RWPE1 (cell line): ENCODE results near the gene TPX2.

Experiments used
- CTCF ChIA-PET: fragments of 350-600 bp; sonication (Branson Sonifier 250); formaldehyde crosslinking; extraction: SDS; loops from one replicate; lab custom pipeline; 2021; lab: Yijun Ruan, JAX
- POLR2A ChIA-PET: fragments of 400-600 bp; formaldehyde crosslinking; extraction: SDS; loops from one replicate; lab custom pipeline; 2020; ENCODE audit warnings: antibody characterized with exemption; ENCODE audit not compliant: low non-redundant PET; lab: Yijun Ruan, JAX
- DNase-seq: peaks from one replicate; pipeline ENCODE4 v3.0.0; 2012; ENCODE audit warnings: low spot score
- H3K27ac ChIP-seq: fragments of 450-650 bp; 2 replicates; pipeline ENCODE4 v1.5.1; 2017
- TF ChIP-seq, protein P1 (sequence below): fragments of 450-650 bp; conservative IDR thresholded peaks from 2 replicates; pipeline ENCODE4 v1.5.1; 2017; ENCODE audit warnings: low read depth, mild to moderate bottlenecking

TPX2 gene

DNA sequence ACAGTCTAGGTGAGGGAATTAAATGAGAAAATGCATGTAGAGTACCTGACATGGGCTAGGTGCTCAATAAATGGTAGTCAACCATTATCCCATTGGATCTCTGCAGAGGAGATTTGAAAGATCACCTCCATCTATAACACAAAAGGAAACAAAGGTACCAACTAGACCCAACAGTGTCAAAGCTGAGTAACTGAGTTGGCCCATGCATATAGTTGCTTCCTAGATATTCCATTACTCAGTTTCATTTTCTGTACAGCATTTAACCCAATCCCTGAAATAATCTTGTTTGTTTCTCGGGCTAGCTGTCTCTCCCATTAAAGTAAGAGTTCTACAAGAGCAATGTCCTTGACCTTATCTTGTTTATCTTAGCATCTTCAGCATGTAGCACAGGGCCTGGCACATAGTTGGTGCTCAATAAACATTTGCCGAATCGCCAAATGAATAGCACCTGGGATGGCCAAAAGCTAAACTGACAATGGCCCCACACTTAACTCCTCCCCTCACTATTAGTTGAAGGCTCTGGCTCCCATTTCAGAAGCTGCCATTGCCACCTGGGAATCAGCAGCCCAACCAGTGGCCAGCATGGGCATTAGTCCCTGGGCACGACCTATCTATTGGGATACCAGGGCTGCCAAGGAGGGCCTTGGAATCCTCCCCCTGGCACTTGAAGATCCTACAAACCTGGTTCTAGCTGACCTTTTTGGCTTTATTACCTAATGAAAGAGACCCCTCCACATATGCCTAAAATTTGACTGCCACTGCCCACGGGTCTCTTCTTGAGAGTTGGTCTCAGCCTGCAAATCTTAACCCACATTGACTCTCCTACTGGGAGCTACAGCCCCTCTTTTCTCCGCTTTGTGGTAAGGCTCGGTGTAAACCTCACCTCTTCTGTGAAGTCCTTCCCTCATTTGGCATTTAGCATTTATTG lies 39.0 kb upstream of the TPX2 start:
- TF ChIP-seq, protein P1, sequence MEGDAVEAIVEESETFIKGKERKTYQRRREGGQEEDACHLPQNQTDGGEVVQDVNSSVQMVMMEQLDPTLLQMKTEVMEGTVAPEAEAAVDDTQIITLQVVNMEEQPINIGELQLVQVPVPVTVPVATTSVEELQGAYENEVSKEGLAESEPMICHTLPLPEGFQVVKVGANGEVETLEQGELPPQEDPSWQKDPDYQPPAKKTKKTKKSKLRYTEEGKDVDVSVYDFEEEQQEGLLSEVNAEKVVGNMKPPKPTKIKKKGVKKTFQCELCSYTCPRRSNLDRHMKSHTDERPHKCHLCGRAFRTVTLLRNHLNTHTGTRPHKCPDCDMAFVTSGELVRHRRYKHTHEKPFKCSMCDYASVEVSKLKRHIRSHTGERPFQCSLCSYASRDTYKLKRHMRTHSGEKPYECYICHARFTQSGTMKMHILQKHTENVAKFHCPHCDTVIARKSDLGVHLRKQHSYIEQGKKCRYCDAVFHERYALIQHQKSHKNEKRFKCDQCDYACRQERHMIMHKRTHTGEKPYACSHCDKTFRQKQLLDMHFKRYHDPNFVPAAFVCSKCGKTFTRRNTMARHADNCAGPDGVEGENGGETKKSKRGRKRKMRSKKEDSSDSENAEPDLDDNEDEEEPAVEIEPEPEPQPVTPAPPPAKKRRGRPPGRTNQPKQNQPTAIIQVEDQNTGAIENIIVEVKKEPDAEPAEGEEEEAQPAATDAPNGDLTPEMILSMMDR = no peak
- no peak for DNase-seq
- ChIA-PET CTCF (interaction anchor here (0.6 to 2.3 kb wide), 8 partner anchors 20 to 575 kb away, joined by 3 to 16 read pairs (median 4); partner anchors contain the start of gene BCL2L1), POLR2A (interaction anchor here (1.0 to 2.4 kb wide), 4 partner anchors 9 to 19 kb away, joined by 4 to 7 read pairs (median 5); no protein-coding TSS in a partner anchor)
- H3K27ac ChIP-seq = peak overlapping the region; percentile 76

GRCh38 chr20:31700747-31701146 lies 38.3 kb upstream of the TPX2 start:
- no peak for DNase-seq
- ChIA-PET CTCF (interaction anchor here (0.7 to 2.1 kb wide), 5 partner anchors 19 to 1150 kb away, joined by 3 to 5 read pairs (median 3); partner anchors contain the start of gene BCL2L1), POLR2A (interaction anchor here (1.0 to 2.4 kb wide), 3 partner anchors 8 to 12 kb away, joined by 4 to 6 read pairs (median 4); no protein-coding TSS in a partner anchor)
- peak overlapping the region; percentile 74 for H3K27ac ChIP-seq
- TF ChIP-seq, protein P1 = no peak

- ChIA-PET POLR2A (interaction anchor here (0.5 to 1.1 kb wide), 2 partner anchors 9 to 57 kb away, joined by 3 to 4 read pairs; no protein-coding TSS in a partner anchor), CTCF (interaction anchor here (0.7 to 1.0 kb wide), 2 partner anchors 19 to 1149 kb away, joined by 3 read pairs; no protein-coding TSS in a partner anchor)
- DNase-seq = no peak
- TF ChIP-seq, protein P1 = no peak
- H3K27ac ChIP-seq = no peak overlapping the region
Measured at GRCh38 chr20:31701591-31701990, 37.5 kb upstream of the TPX2 start.

GRCh38 chr20:31704225-31705119 lies 34.6 kb upstream of the TPX2 start:
- CTCF ChIA-PET = interaction anchor here (0.6 to 1.3 kb wide), 7 partner anchors 16 to 906 kb away, joined by 3 to 4 read pairs (median 3); partner anchors contain the start of gene BCL2L1
- DNase-seq = peak; percentile 97
- peak overlapping the region; percentile 92 for H3K27ac ChIP-seq
- TF ChIP-seq, protein P1 = no peak
- POLR2A ChIA-PET = interaction anchor here (0.9 to 1.6 kb wide), 2 partner anchors 9 to 17 kb away, joined by 3 read pairs; no protein-coding TSS in a partner anchor

DNA sequence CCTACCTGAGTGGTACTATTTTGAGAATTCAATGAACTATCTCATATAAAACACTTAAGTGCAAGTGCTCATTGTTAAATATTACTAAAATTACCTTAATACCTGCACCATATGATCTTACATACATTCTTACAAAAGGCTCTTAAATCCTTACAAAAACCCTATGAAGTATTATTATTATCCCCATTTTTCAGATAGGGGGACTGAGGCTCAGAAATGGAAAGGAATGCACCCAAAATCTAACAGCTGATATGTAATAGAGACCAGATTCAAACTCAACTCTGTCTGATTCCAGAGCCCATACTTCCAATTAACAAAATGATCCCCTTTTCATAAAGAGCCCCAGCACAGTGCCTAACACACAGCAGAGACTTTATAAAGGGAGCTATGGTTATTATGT lies 33.9 kb upstream of the TPX2 start:
- TF ChIP-seq, protein P1 = no peak
- DNase-seq = no peak
- ChIA-PET CTCF (interaction anchor here (1.1 to 1.3 kb wide), 2 partner anchors 15 to 19 kb away, joined by 3 to 4 read pairs; no protein-coding TSS in a partner anchor), POLR2A (interaction anchor here (0.9 kb wide), 1 partner anchor 9 kb away, joined by 3 read pairs; no protein-coding TSS in a partner anchor)
- H3K27ac ChIP-seq = peak overlapping the region; percentile 69; the same call in 1 of the 2 replicates
